HG03175 (cell line): Measurements from ENCODE around the gene MON2.
"Not testable (repeated sequence)": the region's sequence is repeated elsewhere in the genome, so short reads cannot be mapped to it uniquely, and the experiment has no call there.

Experiments
- ATAC-seq: cut with Tn5 transposase; IDR thresholded peaks from one replicate; pipeline ENCODE4 v1.9.1; 2021; ENCODE audit warnings: mild to moderate bottlenecking, moderate library complexity; ENCODE audit not compliant: unreplicated experiment

Gene MON2

GRCh38 chr12:62466594-62467491, at the start of gene MON2:
Gene MON2, plus strand, starts transcription at chr12:62466826. Its CDS starts 382 bp downstream, at chr12:62467208.
- peak; percentile 97 for ATAC-seq

- no peak for ATAC-seq
These were observed 40.5 kb upstream of the MON2 start for GRCh38 chr12:62426089-62426488.

- no peak for ATAC-seq
These were observed 37.2 kb upstream of the MON2 start for GRCh38 chr12:62429457-62429856.

GRCh38 chr12:62434494-62435302, 31.9 kb upstream of the MON2 start:
- peak; percentile 27 for ATAC-seq

GRCh38 chr12:62435303-62436163, 31.1 kb upstream of the MON2 start:
- peak; percentile 77 for ATAC-seq

- ATAC-seq, result no peak
These were observed 30.5 kb upstream of the MON2 start for GRCh38 chr12:62436164-62436503.

- ATAC-seq, result no peak
These were observed 28.4 kb upstream of the MON2 start for GRCh38 chr12:62438098-62438692.

GRCh38 chr12:62446754-62447452, 19.7 kb upstream of the MON2 start:
- ATAC-seq, result no peak

GRCh38 chr12:62448436-62448835, 18.2 kb upstream of the MON2 start:
- no peak for ATAC-seq

GRCh38 chr12:62455429-62455828, 11.2 kb upstream of the MON2 start:
- ATAC-seq, result not testable (repeated sequence)

- ATAC-seq, result no peak
These were observed 8.0 kb upstream of the MON2 start for GRCh38 chr12:62458626-62459025.

- no peak for ATAC-seq
These were observed 6.7 kb upstream of the MON2 start for GRCh38 chr12:62459976-62460375.

GRCh38 chr12:62461171-62461837, 5.3 kb upstream of the MON2 start:
- ATAC-seq, result not testable (repeated sequence)

GRCh38 chr12:62463252-62463651, 3.4 kb upstream of the MON2 start:
- not testable (repeated sequence) for ATAC-seq

GRCh38 chr12:62466018-62466593, 520 bp upstream of the MON2 start:
- peak; percentile 23 for ATAC-seq

- no peak for ATAC-seq
These were observed 1.8 kb downstream of the MON2 start for GRCh38 chr12:62468397-62468796.

- ATAC-seq, result no peak
These were observed 2.3 kb downstream of the MON2 start for GRCh38 chr12:62468935-62469334.

- no peak for ATAC-seq
These were observed 3.1 kb downstream of the MON2 start for GRCh38 chr12:62469704-62470103.

- ATAC-seq, result no peak
These were observed 5.1 kb downstream of the MON2 start for GRCh38 chr12:62471734-62472133.
